MM.1S (cell line): ENCODE data around the gene ERICH6B.

ENCODE experiments used
- EZH2 ChIP-seq: fragments of 300-600 bp; sonication (generic); optimal IDR thresholded peaks from 2 replicates; pipeline ENCODE3; 2017; ENCODE audit warnings: low read depth, mild to moderate bottlenecking, antibody characterized with exemption, low read length, mixed read lengths
- TF ChIP-seq, protein P1 (sequence below): fragments of 300-600 bp; sonication (generic); IDR thresholded peaks from 2 replicates; pipeline ENCODE4 v1.5.1; 2016; ENCODE audit warnings: antibody characterized with exemption, low read length, mixed read lengths

DNA sequence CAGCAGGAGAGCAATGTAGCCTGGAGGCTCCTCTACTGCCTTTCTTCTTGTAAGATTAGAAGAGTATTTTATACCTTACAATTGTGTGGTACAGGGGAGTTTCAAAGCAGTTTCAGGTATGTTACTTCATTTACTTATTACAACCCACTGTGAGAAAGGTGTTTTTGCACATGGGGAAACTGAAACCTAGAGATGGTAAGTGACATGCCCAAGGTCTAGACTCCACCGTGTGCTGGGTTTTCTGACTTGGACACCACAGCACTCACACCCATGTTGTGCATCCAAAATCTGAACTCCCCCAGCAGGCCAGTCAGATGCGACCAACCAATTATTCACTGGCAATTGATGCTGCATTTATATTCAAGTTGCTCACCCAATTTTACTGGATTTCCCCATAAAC is 22.8 kb downstream of the ERICH6B start:
- no peak for TF ChIP-seq EZH2
- TF ChIP-seq, protein P1, sequence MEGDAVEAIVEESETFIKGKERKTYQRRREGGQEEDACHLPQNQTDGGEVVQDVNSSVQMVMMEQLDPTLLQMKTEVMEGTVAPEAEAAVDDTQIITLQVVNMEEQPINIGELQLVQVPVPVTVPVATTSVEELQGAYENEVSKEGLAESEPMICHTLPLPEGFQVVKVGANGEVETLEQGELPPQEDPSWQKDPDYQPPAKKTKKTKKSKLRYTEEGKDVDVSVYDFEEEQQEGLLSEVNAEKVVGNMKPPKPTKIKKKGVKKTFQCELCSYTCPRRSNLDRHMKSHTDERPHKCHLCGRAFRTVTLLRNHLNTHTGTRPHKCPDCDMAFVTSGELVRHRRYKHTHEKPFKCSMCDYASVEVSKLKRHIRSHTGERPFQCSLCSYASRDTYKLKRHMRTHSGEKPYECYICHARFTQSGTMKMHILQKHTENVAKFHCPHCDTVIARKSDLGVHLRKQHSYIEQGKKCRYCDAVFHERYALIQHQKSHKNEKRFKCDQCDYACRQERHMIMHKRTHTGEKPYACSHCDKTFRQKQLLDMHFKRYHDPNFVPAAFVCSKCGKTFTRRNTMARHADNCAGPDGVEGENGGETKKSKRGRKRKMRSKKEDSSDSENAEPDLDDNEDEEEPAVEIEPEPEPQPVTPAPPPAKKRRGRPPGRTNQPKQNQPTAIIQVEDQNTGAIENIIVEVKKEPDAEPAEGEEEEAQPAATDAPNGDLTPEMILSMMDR = no peak
